OCI-LY3 (cell line): Measurements from ENCODE around the gene MROH2B.

Experiments used
- H2AFZ ChIP-seq: fragments of 200-600, 300-600 bp; shearing (Covaris generic); 2 replicates; pipeline ENCODE4 v1.6.0; 2014; ENCODE audit warnings: antibody characterized with exemption, low read depth, low read length
- H3K27ac ChIP-seq: fragments of 200-600, 300-600 bp; sonication (generic); 2 replicates; pipeline ENCODE4 v1.5.1; 2014; ENCODE audit warnings: mild to moderate bottlenecking, low read length, moderate library complexity, mixed read lengths
- H3K27me3 ChIP-seq: fragments of 200-600, 300-600 bp; sonication (generic); 2 replicates; pipeline ENCODE4 v1.6.1; 2014; ENCODE audit warnings: low read depth, low read length, mixed read lengths
- H3K36me3 ChIP-seq: fragments of 200-600, 300-600 bp; sonication (generic); replicated peaks from 2 replicates; pipeline ENCODE3; 2014; ENCODE audit warnings: low read depth, low read length, mixed read lengths
- H3K4me1 ChIP-seq: fragments of 300-600, 200-600 bp; sonication (generic); 2 replicates; pipeline ENCODE4 v1.6.1; 2014; ENCODE audit warnings: low read length, mixed read lengths
- H3K4me2 ChIP-seq: fragments of 200-600, 300-600 bp; sonication (generic); 2 replicates; pipeline ENCODE4 v1.6.1; 2014; ENCODE audit warnings: low read length, mixed read lengths
- H3K4me3 ChIP-seq: fragments of 300-600, 200-600 bp; sonication (generic); 2 replicates; pipeline ENCODE4 v1.5.1; 2014; ENCODE audit warnings: antibody characterized with exemption, mild to moderate bottlenecking, low read length, moderate library complexity
- H3K79me2 ChIP-seq: fragments of 300-600, 200-600 bp; shearing (Covaris generic); 2 replicates; pipeline ENCODE4 v1.6.1; 2014; ENCODE audit warnings: mild to moderate bottlenecking, low read length, mixed read lengths
- H3K9ac ChIP-seq: fragments of 300-600, 200-600 bp; shearing (Covaris generic); 2 replicates; pipeline ENCODE4 v1.6.0; 2014; ENCODE audit warnings: mild to moderate bottlenecking, low read length, moderate library complexity
- H3K9me3 ChIP-seq: fragments of 200-600, 300-600 bp; shearing (Covaris generic); 2 replicates; pipeline ENCODE4 v1.6.1; 2014; ENCODE audit warnings: low read length, mixed read lengths; ENCODE audit not compliant: insufficient read depth
- H4K20me1 ChIP-seq: fragments of 200-600, 300-600 bp; sonication (generic); 2 replicates; pipeline ENCODE4 v1.6.1; 2016; ENCODE audit warnings: low read length, mixed read lengths; ENCODE audit not compliant: insufficient read depth
- EZH2phosphoT487 ChIP-seq: fragments of 200-600 bp; shearing (Covaris generic); IDR thresholded peaks from 2 replicates; pipeline ENCODE4 v1.6.1; 2018; ENCODE audit warnings: antibody characterized with exemption, mixed run types, low read depth
- TF ChIP-seq, protein P1 (sequence below): fragments of 200-600, 300-600 bp; sonication (generic); IDR thresholded peaks from 2 replicates; pipeline ENCODE4 v1.5.1; 2014; ENCODE audit warnings: antibody characterized with exemption, low read length, low read depth

Gene MROH2B

GRCh38 chr5:41057940-41058339 lies 13.2 kb downstream of the MROH2B start:
- Histone ChIP-seq H3K36me3 (no peaks in the 10 kb centered on the region), H4K20me1 (no peaks in the 10 kb centered on the region), H3K9me3 (no peaks in the 10 kb centered on the region), H3K79me2 (no peaks in the 10 kb centered on the region), H2AFZ (no peak overlapping the region), H3K4me2 (no peak overlapping the region), H3K9ac (no peak overlapping the region), H3K27ac (no peak overlapping the region), H3K27me3 (no peaks in the 10 kb centered on the region), H3K4me1 (no peaks in the 10 kb centered on the region), H3K4me3 (no peak overlapping the region)
- TF ChIP-seq, protein P1, sequence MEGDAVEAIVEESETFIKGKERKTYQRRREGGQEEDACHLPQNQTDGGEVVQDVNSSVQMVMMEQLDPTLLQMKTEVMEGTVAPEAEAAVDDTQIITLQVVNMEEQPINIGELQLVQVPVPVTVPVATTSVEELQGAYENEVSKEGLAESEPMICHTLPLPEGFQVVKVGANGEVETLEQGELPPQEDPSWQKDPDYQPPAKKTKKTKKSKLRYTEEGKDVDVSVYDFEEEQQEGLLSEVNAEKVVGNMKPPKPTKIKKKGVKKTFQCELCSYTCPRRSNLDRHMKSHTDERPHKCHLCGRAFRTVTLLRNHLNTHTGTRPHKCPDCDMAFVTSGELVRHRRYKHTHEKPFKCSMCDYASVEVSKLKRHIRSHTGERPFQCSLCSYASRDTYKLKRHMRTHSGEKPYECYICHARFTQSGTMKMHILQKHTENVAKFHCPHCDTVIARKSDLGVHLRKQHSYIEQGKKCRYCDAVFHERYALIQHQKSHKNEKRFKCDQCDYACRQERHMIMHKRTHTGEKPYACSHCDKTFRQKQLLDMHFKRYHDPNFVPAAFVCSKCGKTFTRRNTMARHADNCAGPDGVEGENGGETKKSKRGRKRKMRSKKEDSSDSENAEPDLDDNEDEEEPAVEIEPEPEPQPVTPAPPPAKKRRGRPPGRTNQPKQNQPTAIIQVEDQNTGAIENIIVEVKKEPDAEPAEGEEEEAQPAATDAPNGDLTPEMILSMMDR = no peak
- no peak for TF ChIP-seq EZH2phosphoT487

- Histone ChIP-seq H3K4me1 (no peaks in the 10 kb centered on the region), H3K27me3 (no peaks in the 10 kb centered on the region), H3K27ac (no peak overlapping the region), H3K9ac (no peak overlapping the region), H3K79me2 (no peaks in the 10 kb centered on the region), H2AFZ (no peak overlapping the region), H3K36me3 (no peaks in the 10 kb centered on the region), H4K20me1 (no peaks in the 10 kb centered on the region), H3K9me3 (no peaks in the 10 kb centered on the region), H3K4me3 (no peak overlapping the region), H3K4me2 (no peak overlapping the region)
- TF ChIP-seq EZH2phosphoT487 = no peak
- TF ChIP-seq, protein P1 = no peak
Observed at GRCh38 chr5:41057231-41057630, 13.9 kb downstream of the MROH2B start.

DNA sequence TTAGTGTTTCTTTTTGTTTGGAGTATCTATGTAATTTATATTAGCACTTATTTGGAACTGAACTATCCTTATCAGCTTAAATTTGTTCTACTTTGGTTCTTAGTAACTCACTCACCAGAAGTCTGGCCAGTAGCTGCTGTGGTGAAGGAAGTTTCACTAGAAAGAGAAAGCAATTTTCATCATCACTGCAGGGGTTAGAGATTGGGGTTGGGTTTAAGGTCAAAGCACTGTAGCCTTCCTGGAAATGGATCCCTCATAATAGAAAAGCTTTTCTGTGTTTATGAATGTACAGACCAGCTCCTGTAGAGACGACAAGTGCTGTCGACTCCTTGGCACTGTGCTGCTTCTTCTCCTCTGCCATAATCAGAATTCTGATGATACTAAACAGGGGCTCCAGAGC lies 22.2 kb downstream of the MROH2B start:
- Histone ChIP-seq H2AFZ (no peak overlapping the region), H4K20me1 (no peaks in the 10 kb centered on the region), H3K4me3 (no peak overlapping the region), H3K79me2 (no peaks in the 10 kb centered on the region), H3K4me1 (no peaks in the 10 kb centered on the region), H3K9ac (no peak overlapping the region), H3K27ac (no peak overlapping the region), H3K27me3 (no peaks in the 10 kb centered on the region), H3K9me3 (no peaks in the 10 kb centered on the region), H3K4me2 (no peak overlapping the region), H3K36me3 (no peaks in the 10 kb centered on the region)
- TF ChIP-seq, protein P1 = no peak
- TF ChIP-seq EZH2phosphoT487 = no peak

- no peaks in the 10 kb centered on the region for H3K4me1 ChIP-seq
- no peak overlapping the region for H3K4me3 ChIP-seq
- H4K20me1 ChIP-seq = no peaks in the 10 kb centered on the region
- no peaks in the 10 kb centered on the region for H3K79me2 ChIP-seq
- no peaks in the 10 kb centered on the region for H3K9me3 ChIP-seq
- no peak overlapping the region for H2AFZ ChIP-seq
- no peaks in the 10 kb centered on the region for H3K27me3 ChIP-seq
- H3K9ac ChIP-seq = no peak overlapping the region
- H3K36me3 ChIP-seq = no peaks in the 10 kb centered on the region
- no peak overlapping the region for H3K4me2 ChIP-seq
- no peak overlapping the region for H3K27ac ChIP-seq
- no peak for TF ChIP-seq EZH2phosphoT487
- TF ChIP-seq, protein P1 = no peak
Observed at GRCh38 chr5:41043109-41043747, 27.9 kb downstream of the MROH2B start.
